ENCODE data around the gene FAM149B1.
"Not testable (repeated sequence)": the region's sequence is repeated elsewhere in the genome, so short reads cannot be mapped to it uniquely, and the experiment has no call there.

FAM149B1 gene

DNA sequence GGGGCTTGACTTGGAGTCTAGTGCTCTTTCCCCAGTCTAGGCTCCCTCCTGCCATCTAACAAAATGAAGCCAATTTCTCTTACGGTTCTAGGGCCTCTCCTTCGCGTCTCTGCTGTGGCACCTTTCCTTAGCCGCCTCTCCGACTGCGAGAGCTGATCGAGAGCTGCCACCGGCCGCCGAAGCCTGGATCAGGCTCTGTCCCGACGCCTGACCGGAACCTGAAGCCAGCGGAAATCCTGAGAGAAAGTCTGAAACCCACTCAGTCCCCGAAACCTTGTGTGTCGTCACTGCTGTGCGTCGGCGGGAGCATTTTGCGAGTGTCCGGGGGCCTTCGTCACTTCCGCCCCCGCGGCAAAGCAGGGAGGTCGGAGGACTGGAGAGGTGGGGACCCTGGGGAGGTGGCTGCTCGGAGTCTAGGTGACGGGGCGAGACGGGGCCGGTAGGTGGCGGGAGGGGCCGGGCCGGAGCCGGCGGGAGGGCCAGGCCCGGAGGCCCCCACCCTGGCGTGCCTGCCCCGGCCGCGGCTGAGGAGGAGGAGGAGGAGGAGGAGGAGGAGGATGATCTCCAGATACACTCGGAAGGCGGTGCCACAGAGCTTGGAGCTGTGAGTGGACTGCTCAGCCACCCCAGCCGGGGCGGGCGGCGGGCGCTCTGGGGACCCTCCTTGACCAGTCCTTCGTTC, at the start of gene FAM149B1, which contains the start of gene ECD:
FAM149B1 (plus strand) TSS at position 337 of the 682 bp plus-strand sequence; CDS start at position 558, 221 bp downstream.
ECD (minus strand) TSS at position 226 of the 682 bp plus-strand sequence. CDS start 4,071 bp downstream, outside the sequence.
- DNase-seq (ENCODE audit: low spot score) = peak; percentile 93

DNA sequence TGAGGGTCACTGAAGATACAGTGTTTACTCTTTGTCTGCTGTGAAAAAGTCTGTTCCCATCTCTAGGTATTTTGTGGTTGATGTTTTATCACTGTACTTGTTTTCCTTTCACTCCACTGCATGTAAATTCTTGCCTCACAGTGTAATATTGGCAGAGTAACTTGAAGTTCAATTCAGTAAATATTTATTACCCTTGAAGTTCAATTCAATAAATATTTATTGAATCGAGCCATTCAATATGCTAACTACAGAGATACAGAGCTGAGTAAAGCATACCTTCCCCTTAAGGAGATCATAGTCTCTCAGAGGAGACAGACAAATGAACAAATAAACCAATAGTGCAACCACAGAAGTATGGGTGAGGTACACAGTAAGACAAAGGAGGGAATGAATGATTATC, 48.5 kb upstream of the FAM149B1 start:
- no peak for DNase-seq (ENCODE audit: low spot score)

DNA sequence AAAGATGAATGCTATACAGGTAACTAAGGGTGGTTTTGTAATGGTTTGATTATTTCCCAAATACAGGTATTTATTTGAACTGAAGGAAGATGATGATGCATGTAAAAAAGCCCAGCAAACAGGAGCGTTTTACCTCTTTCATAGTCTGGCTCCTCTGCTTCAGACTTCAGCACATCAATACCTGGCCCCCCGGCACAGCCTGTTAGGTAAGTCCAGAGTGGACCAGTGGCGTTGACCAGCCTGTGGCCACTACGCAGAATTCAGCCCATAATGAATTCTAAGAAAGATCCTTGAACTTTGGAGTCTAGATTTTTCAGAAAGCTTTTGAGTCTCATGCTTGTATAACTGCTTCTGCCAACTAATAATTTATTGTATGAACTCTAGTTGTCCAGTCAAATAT, 48.0 kb upstream of the FAM149B1 start:
- DNase-seq (ENCODE audit: low spot score) = no peak

DNA sequence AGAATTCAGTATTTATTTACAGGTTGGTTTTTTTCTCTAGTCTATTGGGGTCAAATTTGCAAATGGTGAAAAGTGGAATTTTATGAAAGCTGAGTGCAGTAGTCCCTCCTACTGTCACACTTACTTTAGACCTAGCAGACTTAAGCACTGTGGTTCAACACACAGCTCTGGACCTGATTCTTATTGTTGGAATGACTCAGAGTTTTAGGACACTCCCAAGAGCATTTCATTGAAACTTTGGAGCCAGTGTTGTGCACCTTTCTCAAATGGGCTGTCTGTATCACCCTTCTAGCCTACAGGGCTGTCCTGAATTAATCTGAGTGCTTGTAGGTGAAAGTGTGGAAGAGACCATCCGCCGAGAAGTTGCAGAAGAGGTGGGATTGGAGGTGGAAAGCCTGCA, 41.6 kb upstream of the FAM149B1 start:
- DNase-seq (ENCODE audit: low spot score) = no peak

DNA sequence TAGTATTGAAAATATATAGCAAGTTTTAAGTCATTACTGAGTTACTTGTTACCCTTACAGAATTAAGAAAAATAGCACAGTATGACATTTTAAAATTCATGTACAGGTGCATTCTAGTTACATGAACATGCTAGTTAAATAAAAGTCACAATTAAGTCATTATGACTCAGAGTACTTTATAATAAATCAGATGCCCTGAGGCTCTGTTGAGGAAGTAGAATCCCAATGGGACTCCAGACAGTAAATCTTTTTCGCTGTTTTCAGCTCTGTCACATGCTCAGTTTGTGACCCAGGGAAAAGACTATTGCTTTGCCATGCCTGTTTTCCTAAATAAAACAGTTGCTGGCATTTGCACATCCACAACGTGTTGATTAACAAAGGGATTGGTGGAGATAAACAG, 36.6 kb upstream of the FAM149B1 start:
- no peak for DNase-seq (ENCODE audit: low spot score)

DNA sequence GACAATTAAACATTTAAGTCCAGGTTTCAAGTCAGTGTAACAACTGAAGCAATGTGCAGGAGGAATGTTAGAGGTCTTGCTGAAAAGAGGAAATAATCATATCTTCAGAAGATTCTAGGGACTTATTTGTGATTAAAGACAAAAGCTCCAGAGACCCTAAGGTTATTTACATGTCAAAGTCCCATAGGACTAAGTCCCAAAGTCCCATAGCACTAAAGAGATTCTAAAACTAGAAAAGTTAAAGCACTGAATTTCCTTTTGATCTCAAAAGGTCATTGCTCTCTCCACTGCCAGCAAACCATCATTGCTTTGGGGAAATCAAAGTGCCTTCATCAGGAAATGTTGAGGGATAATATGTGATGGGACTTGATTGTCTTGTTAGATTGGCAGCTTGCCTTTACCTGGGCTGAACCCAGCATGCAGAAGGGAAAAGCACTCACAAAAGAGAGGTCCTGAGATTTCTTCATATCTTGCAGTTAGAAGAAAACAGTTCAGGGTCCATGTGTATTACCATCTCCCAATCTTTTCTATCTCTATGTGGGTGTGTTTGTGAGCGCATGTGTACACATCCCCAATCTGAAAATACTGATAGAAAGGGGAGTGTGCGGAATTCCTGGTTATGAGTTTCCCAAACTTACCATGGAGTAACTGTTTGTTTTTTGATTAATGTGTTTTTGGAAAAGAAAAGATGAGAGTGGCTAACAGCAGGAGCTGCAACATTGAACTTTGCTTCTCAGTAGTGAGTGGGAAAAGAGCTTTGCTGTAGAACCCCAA, 35.8 kb upstream of the FAM149B1 start:
- no peak for DNase-seq (ENCODE audit: low spot score)

DNA sequence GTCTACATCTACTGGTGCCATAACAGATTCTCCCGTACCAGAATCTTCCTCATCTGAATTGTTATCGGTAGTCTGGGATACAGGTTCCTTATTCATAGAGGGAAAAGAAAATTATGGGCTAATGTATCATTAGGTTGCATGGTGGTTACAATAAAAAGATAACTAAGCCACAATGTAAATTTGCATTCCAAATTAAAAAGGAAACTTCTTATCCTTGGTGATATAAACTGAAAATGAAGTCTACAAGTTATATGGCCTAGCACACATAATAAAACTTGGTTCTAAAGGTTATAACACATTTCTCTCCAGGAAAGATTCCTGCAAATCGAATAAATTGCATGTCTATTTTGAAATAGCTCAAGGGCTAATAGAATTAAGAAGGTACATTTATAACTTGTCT, 33.2 kb upstream of the FAM149B1 start:
- no peak for DNase-seq (ENCODE audit: low spot score)

DNA sequence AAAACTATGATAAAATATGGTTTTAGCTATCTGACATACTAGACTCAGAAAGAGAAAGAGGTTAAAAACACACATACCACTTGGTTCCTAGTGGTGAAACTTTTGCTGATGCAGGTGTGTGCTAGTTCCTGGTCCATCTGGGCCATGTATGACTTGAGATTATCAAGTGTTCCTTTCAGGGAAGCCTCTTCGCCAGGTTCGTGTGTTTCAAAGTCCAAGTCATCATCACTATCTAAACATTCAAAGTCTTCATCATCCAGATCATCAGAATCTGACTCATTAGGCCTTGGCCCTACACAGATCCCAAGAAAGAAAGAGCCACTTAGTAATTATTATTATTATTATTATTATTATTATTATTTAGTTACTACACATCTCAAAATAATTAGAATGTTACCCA, 31.3 kb upstream of the FAM149B1 start:
- DNase-seq (ENCODE audit: low spot score) = no peak

DNA sequence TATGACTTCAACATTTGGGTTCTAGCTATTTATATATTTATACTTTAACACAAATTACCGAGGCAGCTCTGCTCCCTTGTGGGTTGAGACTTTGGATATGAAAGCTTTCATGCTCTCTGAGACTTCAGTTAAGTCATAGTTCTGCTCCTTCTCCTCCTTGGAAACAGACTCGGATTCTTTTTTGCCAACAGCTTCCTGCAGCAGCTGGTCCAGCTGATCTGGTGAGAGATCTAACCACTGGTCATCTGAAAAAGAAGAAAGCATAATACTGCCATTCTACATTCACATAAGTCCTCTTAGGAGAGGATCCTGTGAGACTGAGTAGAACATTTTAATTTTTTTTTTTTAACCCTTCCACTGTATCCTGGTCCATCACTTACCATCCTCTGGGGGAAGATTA, 28.7 kb upstream of the FAM149B1 start:
- no peak for DNase-seq (ENCODE audit: low spot score)

DNA sequence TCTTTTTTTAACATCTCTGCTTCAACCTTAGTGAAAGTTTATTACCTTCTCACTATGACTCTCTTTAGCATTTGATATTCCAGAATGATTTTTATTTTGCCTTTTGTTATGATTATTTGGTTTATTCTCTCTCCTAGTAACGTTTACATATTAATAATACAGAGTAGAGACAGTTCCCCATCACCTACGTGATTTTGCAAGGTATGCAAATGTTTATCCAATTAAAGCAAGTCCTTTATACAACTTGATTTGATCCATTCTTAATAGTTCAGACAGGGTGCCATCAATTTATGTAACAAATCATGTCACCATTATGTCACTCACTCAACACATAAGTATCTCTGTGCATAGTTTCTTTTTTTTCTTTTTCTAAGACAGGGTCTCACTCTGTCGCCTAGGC, 26.3 kb upstream of the FAM149B1 start:
- no peak for DNase-seq (ENCODE audit: low spot score)

DNA sequence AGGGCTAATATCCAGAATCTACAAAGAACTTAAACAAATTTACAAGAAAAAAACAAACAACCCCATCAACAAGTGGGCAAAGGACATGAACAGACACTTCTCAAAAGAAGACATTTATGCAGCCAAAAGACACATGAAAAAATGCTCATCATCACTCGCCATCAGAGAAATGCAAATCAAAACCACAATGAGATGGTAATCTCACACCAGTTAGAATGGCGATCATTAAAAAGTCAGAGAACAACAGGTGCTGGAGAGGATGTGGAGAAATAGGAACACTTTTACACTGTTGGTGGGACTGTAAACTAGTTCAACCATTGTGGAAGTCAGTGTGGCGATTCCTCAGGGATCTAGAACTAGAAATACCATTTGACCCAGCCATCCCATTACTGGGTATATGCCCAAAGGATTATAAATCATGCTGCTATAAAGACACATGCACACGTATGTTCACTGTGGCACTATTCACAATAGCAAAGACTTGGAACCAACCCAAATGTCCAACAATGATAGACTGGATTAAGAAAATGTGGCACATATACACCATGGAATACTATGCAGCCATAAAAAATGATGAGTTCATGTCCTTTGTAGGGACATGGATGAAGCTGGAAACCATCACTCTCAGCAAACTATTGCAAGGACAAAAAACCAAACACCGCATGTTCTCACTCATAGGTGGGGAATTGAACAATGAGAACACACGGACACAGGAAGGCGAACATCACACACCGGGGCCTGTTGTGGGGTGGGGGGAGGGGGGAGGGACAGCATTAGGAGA, 17.1 kb upstream of the FAM149B1 start:
- not testable (repeated sequence) for DNase-seq (ENCODE audit: low spot score)

DNA sequence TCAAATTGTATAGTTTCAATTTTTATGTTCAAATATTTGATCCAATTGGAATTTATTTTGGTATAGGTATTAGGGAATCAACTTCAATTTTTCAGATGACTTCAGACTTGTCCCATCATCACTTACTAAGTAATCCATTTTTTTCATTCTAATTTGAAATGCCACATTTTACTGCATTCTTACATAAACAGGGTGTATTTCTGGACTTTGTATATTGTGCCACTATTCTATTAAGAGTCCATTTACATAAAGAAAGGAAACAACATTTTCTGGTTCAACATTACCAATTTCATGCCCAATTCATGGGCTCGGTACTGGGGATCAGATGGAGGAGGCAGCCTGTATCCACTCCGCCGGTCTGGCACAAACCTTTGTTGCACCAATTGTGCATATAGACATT, 15.9 kb upstream of the FAM149B1 start:
- no peak for DNase-seq (ENCODE audit: low spot score)

DNA sequence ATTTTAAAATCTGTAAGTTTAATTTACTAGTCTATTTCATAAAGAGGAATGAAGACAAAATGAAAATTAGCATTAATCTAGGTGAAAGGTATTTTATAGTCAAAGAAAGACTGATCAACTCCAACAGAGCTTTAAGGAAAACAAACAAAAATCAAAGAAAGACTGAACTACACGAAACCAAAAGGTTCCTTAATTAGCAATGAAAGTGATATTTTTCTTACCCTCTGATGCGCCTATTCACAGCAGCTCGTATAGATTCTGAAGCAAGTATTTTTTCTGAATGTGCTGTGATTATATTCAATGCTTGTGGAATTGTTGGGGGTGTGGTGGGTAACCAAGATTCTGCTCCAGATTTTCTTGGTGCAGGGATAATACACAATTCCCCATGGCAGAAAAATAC, 11.9 kb upstream of the FAM149B1 start:
- DNase-seq (ENCODE audit: low spot score) = no peak

DNA sequence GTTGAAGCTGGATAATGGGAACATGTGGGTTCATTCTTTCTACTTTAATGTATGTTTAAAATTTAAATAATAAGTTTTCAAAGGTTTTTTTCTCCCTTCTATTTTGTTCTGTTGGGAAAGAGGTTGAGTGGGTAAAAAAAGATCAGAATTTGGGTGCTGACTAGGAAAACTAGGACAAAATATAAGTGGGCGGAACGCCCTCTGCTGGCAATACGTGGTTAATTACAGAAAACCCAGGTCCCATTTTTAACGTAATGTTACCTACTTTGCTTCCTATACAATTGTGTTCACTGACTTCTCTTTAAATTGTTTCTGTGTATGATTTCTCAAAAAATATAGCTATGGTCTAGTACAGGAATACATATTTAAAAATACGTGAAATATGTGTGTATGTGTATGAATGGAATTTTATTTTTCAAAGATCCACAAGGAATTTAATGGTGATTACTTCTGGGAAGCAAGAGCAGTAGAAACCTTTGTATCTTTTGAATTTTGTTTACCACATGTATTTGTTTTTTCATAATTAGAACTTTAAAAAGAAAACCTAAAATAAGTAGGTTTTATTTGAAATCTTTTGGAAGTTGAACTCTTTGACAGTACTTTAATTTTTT, 8.8 kb upstream of the FAM149B1 start:
- peak; percentile 50 for DNase-seq (ENCODE audit: low spot score)

DNA sequence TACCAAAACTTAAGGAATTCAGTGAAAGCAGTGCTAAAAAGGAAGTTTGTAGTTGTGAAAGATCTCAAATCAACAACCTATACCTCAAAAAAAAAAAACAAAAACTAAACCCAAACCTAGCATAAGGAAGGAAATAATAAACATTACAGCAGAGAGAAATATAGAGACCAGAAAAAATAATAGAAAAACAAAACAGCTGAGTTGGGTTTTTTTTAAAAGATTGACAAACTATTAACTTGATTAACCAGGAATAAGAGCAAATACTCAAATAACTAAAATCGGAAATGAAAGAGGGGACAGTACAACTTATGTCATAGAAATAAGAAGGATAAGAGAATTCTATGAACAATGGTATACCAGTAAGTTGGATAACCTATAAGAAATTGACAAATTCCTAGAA, 6.8 kb upstream of the FAM149B1 start:
- DNase-seq (ENCODE audit: low spot score) = no peak

DNA sequence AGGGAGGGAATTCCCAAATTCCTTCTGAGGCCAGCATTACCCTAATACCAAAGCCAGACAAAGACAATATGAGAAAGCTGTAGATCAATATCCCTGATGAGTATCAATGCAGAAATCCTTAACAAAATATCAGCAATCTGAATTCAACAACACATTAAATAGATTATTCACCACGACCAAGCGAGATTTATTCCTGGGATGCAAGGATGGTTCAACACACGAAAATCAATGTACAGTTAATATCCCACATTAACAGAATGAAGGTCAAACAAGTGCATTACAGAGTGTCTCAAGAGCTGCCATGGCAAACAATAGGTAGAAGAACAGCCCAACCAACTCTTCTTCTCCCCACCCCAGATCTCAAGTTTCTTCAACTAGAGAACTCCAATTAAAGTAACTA, 6.3 kb upstream of the FAM149B1 start:
- no peak for DNase-seq (ENCODE audit: low spot score)

DNA sequence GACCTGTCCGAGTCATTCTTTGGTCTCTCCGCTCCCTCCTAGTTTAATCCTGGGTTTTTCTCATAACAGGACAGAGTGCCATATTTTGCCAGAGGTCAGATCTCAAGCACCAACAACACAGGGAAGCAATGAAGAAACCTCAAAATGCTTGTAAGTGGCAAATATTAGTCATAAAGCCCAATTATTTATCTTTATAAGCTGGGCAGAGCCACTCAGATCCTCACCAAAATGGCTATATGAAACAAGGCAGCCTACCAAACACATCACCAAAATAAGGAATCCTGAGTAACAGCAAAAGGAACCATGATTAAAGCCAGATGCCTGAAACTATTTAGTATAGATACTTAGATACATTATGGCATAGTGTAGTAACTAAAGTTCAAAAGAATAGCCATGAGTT, 4.8 kb upstream of the FAM149B1 start:
- no peak for DNase-seq (ENCODE audit: low spot score)

DNA sequence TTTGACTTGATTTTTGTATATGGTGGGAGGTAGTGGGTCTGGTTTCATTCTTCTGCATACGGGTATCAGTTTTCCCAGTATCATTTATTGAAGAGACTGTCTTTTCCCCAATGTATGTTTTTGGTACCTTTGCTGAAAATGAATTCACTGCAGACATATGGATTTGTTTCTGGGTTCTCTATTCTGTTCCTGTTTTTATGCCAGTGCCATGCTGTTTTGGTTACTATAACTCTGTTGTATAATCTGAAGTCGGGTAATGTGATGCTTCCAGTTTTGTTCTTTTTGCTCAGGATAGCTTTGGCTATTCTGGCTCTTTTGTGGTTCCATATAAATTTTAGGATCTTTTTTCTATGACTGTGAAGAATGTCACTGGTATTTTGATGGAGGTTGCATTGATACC, 947 bp upstream of the FAM149B1 start:
- no peak for DNase-seq (ENCODE audit: low spot score)

DNA sequence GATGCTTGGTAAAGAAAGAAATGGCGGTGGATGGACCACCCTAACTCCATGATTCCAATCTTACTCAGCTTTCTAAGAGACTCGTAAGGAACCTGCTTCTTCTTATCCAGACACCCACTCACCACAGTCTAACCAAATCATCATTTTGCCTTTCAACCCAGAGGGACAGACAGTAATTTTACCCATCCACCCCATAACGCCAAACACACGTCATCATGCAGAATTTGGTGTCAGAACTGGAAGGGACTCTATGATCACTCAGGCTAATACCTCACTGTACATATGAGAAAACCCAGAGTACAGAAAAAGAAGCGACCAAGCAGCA, 499 bp upstream of the FAM149B1 start:
- DNase-seq (ENCODE audit: low spot score) = peak; percentile 3

DNA sequence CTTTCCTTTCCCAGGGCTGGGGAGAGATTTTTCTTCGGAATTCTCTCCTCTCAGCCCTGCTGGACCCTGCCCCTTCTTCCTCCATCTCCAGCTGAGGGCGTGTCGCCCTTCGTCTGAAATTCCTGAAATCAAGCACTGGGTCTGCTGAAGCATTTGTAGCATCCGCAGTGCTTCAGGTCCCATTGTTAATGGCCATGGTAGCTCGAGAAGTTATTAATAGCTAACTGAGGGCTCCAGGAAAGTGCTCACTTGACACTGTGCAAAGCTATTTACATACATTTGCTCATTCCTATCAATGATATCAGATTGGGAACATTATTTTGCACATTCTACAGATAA, 515 bp downstream of the FAM149B1 start:
- no peak for DNase-seq (ENCODE audit: low spot score)

DNA sequence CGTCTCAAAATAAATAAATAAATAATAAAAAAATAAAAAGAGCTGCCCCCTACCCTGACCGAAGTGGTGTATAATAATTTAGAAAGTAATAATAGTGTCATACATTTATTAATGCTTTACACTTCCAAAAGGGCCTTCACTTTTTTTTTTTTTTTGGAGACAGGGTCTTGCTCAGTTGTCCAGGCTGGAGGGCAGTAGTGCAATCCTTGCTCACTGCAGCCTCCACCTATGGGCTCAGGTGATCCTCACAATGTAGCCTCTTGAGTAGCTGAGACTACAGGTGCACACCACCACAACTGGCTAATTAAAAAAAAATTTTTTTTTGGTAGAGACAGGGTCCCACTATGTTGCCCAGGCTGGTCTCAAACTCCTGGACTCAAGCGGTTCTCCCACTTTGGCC, 1.4 kb downstream of the FAM149B1 start:
- DNase-seq (ENCODE audit: low spot score) = no peak

DNA sequence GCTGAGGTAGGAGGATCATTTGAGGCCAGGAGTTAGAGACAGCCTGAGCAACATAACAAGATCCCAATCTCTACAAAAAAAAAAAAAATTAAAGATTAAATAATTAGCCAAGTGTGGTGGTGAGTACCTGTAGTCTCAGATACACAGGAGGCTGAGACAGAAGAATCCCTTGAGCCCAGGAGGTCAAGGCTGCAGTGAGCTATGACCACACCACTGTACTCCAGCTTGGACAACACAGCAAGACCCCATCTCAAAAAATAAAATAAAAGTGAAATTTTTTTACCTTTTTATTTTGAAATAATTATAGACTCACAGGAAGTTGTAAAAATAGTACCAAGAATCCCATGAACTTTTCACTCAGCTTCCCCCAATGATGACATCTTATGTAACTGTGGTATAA, 4.9 kb downstream of the FAM149B1 start:
- no peak for DNase-seq (ENCODE audit: low spot score)
